Upper lobe of left lung (tissue), 6 donors: ENCODE data around the gene OSBPL2. TPM values are rescaled to one million over a fixed set of nuclear protein-coding genes. Genes with fewer than 3 reads are reported as not detected.

ENCODE experiments used
- ATAC-seq, 2 donors: fragments of 200-7000 bp; cut with Tn5 transposase; one replicate each; pipeline ENCODE4 v1.9.1; 2022; ENCODE audit warnings: mild to moderate bottlenecking in 2 of 2, moderate library complexity in 2 of 2; ENCODE audit not compliant: low FRiP score in 2 of 2
- DNase-seq, 2 donors: peaks; one replicate each; pipeline ENCODE4 v3.0.0-alpha.2; 2019 to 2020
- H3K27ac ChIP-seq, 4 donors: fragments of 200-600 bp; sonication (generic); one replicate each; pipeline ENCODE4 v1.5.1; 2016 to 2019
- H3K27me3 ChIP-seq, 4 donors: fragments of 200-600 bp; sonication (generic); one replicate each; pipeline ENCODE4 v1.5.1; 2017 to 2019
- H3K36me3 ChIP-seq, 4 donors: fragments of 200-600 bp; sonication (generic); one replicate each; pipeline ENCODE4 v1.5.1; 2016 to 2019
- H3K4me1 ChIP-seq, 4 donors: fragments of 200-600 bp; sonication (generic); one replicate each; pipeline ENCODE4 v1.5.1; 2018 to 2019
- H3K4me3 ChIP-seq, 4 donors: fragments of 200-600 bp; sonication (generic); one replicate each; pipeline ENCODE4 v1.5.1; 2017 to 2019; ENCODE audit warnings: mild to moderate bottlenecking in 2 of 4, moderate library complexity in 1 of 4
- H3K9me3 ChIP-seq, 4 donors: fragments of 200-600 bp; sonication (generic); one replicate each; pipeline ENCODE4 v1.5.1; 2018 to 2019
- EP300 ChIP-seq, 4 donors: sonication (generic); formaldehyde crosslinking; IDR thresholded peaks; one replicate each; pipeline ENCODE4 v1.5.1; 2017; ENCODE audit warnings: antibody characterized with exemption in 4 of 4, control low read depth in 2 of 4
- POLR2A ChIP-seq, 4 donors: fragments of 450-650 bp; IDR thresholded peaks; one replicate each; pipeline ENCODE4 v1.5.1; 2016 to 2017; ENCODE audit warnings: antibody characterized with exemption in 4 of 4, mild to moderate bottlenecking in 2 of 4
- POLR2AphosphoS5 ChIP-seq, 2 donors: sonication (generic); formaldehyde crosslinking; IDR thresholded peaks; one replicate each; pipeline ENCODE4 v1.5.1; 2017; ENCODE audit warnings: antibody characterized with exemption in 2 of 2
- WGBS, 2 donors: methylation state at CpG; one replicate each; pipeline ENCODE4 v1.1.5; 2017 to 2018; 5-methylcytosine and 5-hydroxymethylcytosine counted together
- total RNA-seq, 6 donors: library from RNA; depleted of rRNA in 4 of 6; stranded (reverse); fragments of >200 nt in 4 of 6; gene quantifications; one replicate each; pipeline versions ENCODE4 v1.1.0 to v1.2.1, GENCODE V29; 2016 to 2021
- TF ChIP-seq, protein P1 (sequence below), 6 experiments: fragments of 450-650 bp in 4 of 6; fragments of 200-600 bp in 2 of 6; sonication (generic) in 2 of 6; IDR thresholded peaks; one replicate each; pipeline ENCODE4 v1.5.1; 2016 to 2019; ENCODE audit warnings: antibody characterized with exemption in 6 of 6
- donor health status: DM: no; HTN: no; CAD: no; lungs with moderate emphysema.
- donor health status: DM: no; HTN: yes; CAD: no; lungs with severe emphysema.

Gene OSBPL2
- total RNA-seq, 6 donors from 2014 or later = 35.7 to 65.0 (median 48.0) TPM

DNA sequence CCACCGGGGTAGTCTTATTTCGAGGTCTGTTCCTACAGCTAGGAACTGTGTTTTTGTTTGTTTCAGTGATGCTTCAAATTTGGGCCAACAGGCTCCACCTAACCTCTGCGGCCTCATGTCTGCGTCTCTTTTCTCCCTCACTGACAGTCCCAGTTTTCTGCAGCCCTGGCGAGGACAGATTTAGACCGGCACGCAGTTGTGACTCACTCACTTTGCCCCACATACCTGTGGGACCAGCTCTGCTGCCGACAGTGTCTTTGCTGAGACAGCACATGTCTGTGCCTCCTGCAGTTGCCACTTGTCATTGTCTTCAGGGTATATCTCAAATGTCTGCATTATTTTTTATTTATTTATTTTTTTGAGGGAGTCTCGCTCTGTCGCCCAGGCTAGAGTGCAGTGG lies 29.2 kb downstream of the OSBPL2 start:
- no peaks in the 10 kb centered on the region for H3K4me1 ChIP-seq
- H3K27ac ChIP-seq = no peak overlapping the region
- ATAC-seq (no peak), DNase-seq (no peak)
- 84 to 98% methylated on average over 10 of the region's 10 CpGs for WGBS, 2 donors
- H3K9me3 ChIP-seq = no peaks in the 10 kb centered on the region
- H3K4me3 ChIP-seq = no peak overlapping the region
- H3K27me3 ChIP-seq = no peaks in the 10 kb centered on the region
- no peak for TF ChIP-seq POLR2AphosphoS5 (IDR thresholded peaks at IDR 0.05)
- no peak for TF ChIP-seq POLR2A (IDR thresholded peaks at IDR 0.05)
- H3K36me3 ChIP-seq = peaks cover 5 to 81% (median 43%) of the 10 kb centered on the region in 4 donors

DNA sequence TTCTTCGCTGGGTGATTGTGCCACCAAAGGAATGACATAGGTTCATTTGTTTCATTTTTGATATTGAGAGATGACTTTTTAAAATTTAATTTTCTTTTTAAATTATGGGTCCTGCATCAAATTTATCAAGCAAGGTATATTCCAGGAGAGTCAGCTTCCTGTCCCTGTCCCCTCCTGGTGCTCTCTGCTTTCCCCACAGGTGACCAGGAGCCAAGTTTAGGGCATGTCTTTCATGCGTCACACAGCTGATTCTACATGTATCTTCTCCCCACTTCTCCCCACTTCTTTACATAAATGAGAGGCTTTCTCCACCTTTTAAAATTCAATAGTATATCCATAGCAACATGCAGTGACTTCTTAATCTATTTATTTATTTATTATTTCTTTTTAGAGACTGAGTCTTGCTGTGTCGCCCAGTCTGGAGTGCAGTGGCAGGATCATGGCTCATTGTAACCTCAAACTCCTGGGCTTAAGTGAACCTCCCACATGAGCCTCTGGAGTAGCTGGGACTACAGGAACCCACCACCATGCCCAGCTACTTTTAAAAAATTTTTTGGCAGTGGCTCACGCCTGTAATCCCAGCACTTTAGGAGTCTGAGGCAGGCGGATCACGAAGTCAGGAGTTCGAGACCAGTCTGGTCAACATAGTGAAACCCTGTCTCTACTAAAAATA lies 30.0 kb downstream of the OSBPL2 start:
- TF ChIP-seq POLR2A (IDR thresholded peaks at IDR 0.05) (no peak), EP300 (IDR thresholded peaks at IDR 0.05) (no peak), POLR2AphosphoS5 (IDR thresholded peaks at IDR 0.05) (no peak)
- TF ChIP-seq, protein P1, sequence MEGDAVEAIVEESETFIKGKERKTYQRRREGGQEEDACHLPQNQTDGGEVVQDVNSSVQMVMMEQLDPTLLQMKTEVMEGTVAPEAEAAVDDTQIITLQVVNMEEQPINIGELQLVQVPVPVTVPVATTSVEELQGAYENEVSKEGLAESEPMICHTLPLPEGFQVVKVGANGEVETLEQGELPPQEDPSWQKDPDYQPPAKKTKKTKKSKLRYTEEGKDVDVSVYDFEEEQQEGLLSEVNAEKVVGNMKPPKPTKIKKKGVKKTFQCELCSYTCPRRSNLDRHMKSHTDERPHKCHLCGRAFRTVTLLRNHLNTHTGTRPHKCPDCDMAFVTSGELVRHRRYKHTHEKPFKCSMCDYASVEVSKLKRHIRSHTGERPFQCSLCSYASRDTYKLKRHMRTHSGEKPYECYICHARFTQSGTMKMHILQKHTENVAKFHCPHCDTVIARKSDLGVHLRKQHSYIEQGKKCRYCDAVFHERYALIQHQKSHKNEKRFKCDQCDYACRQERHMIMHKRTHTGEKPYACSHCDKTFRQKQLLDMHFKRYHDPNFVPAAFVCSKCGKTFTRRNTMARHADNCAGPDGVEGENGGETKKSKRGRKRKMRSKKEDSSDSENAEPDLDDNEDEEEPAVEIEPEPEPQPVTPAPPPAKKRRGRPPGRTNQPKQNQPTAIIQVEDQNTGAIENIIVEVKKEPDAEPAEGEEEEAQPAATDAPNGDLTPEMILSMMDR (IDR thresholded peaks at IDR 0.05) = no peak
- Histone ChIP-seq H3K27ac (no peak overlapping the region), H3K4me1 (no peaks in the 10 kb centered on the region), H3K36me3 (peaks cover 13 to 81% (median 44%) of the 10 kb centered on the region in 4 donors), H3K9me3 (no peaks in the 10 kb centered on the region), H3K4me3 (no peak overlapping the region), H3K27me3 (no peaks in the 10 kb centered on the region)
- DNase-seq = no peak
- no peak for ATAC-seq
- 83 to 84% methylated on average over 7 of the region's 7 CpGs for WGBS, 2 donors

DNA sequence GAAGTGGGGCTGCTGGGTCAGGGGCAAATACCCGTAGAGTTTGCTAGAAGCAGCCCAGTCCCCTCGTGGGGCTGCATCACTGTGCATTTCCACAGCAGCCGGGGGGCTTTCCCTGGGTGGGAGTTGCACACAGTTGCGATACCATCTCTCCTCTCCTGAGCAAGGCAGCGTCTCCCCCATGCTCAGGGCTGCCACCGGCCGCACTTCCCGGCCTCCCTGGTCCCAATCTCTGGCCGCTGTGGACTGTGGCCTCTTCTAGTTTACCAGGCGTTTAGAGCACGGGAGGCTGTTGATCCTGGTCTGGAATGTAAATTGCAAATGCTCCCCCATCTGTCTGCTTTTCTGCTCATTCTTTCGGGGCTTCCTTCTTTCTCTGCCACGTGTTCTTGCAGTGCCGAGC lies 31.1 kb downstream of the OSBPL2 start:
- TF ChIP-seq POLR2A (IDR thresholded peaks at IDR 0.05) = no peak
- no peak for TF ChIP-seq POLR2AphosphoS5 (IDR thresholded peaks at IDR 0.05)
- no peak for TF ChIP-seq EP300 (IDR thresholded peaks at IDR 0.05)
- TF ChIP-seq, protein P1 (IDR thresholded peaks at IDR 0.05) = no peak
- no peak overlapping the region for H3K27ac ChIP-seq

DNA sequence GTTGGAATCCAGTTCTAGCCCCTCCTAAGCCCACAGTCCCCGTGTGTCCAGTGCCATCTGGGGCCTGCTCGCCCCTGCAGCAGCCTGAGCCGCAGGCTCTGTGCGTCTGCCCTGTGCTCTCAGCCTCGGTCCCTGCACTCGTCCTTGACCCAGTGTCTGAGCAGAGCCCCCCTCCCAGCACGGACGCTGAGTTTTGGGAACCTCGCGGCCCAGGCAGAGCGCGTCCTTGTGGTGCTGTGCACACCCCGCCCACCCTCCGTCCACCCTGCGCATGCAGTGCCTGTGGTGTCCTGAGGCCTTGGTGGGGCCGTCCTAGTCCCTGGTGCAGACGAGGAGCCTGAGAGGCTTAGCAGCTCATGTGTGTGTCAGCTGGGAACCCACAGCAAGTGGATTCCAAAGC lies 31.6 kb downstream of the OSBPL2 start:
- H3K4me1 ChIP-seq = no peaks in the 10 kb centered on the region
- no peak overlapping the region for H3K4me3 ChIP-seq
- ATAC-seq (no peak), DNase-seq (no peak)
- H3K27me3 ChIP-seq = no peaks in the 10 kb centered on the region
- H3K9me3 ChIP-seq = no peaks in the 10 kb centered on the region
- TF ChIP-seq, protein P1 (IDR thresholded peaks at IDR 0.05) = no peak
- TF ChIP-seq POLR2A (IDR thresholded peaks at IDR 0.05) (no peak), EP300 (IDR thresholded peaks at IDR 0.05) (no peak), POLR2AphosphoS5 (IDR thresholded peaks at IDR 0.05) (no peak)
- peaks cover 18 to 81% (median 47%) of the 10 kb centered on the region in 4 donors for H3K36me3 ChIP-seq
- WGBS, 2 donors = 92 to 96% methylated on average over 17 of the region's 17 CpGs
- no peak overlapping the region for H3K27ac ChIP-seq

More for the DNA sequence above, 31.1 kb downstream of the OSBPL2 start:
- DNase-seq = no peak
- H3K4me3 ChIP-seq = no peak overlapping the region
- H3K36me3 ChIP-seq = peaks cover 17 to 81% (median 46%) of the 10 kb centered on the region in 4 donors
- H3K9me3 ChIP-seq = no peaks in the 10 kb centered on the region
- no peaks in the 10 kb centered on the region for H3K27me3 ChIP-seq
- H3K4me1 ChIP-seq = no peaks in the 10 kb centered on the region
- WGBS, 2 donors = 92 to 96% methylated on average over 13 to 14 of the region's 14 CpGs
- no peak for ATAC-seq

DNA sequence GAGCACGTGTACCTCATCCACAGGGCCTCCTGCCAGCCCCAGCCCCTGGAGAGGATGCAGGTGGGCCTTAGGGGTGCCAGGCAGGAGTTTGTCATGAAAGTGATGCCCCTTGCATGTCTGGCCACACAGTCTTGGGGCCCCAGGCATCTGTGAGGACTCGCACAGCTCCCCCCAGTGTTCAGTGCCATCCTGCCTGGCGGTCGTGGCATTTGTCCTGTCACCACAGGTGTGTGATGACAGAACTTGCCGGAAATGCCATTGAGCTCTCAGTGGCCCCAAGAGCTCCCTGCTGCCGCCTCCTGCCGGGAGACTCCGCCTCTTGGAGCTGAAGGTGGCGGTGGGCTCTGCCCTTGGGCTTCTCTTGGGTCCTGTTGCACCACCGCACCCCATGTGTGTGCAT lies 33.9 kb downstream of the OSBPL2 start:
- Histone ChIP-seq H3K27me3 (no peaks in the 10 kb centered on the region), H3K36me3 (peaks cover 18 to 81% (median 52%) of the 10 kb centered on the region in 4 donors), H3K4me1 (no peaks in the 10 kb centered on the region), H3K27ac (no peak overlapping the region), H3K4me3 (no peak overlapping the region), H3K9me3 (no peaks in the 10 kb centered on the region)
- ATAC-seq (no peak), DNase-seq (no peak)
- TF ChIP-seq, protein P1 (IDR thresholded peaks at IDR 0.05) = no peak
- TF ChIP-seq EP300 (IDR thresholded peaks at IDR 0.05) = no peak
- no peak for TF ChIP-seq POLR2A (IDR thresholded peaks at IDR 0.05)
- TF ChIP-seq POLR2AphosphoS5 (IDR thresholded peaks at IDR 0.05) = no peak
- WGBS, 2 donors = 93 to 100% methylated on average over 1 to 10 of the region's 10 CpGs
